DMS153 treated with DMSO at 0.1 percent for 48 hours (cell line): ENCODE results near the gene LRRC8E.

Source experiments
- DNase-seq: peaks from one replicate; lab custom pipeline; 2025; ENCODE audit not compliant: unreplicated experiment; lab: John Stamatoyannopoulos, UW

The LRRC8E gene

DNA sequence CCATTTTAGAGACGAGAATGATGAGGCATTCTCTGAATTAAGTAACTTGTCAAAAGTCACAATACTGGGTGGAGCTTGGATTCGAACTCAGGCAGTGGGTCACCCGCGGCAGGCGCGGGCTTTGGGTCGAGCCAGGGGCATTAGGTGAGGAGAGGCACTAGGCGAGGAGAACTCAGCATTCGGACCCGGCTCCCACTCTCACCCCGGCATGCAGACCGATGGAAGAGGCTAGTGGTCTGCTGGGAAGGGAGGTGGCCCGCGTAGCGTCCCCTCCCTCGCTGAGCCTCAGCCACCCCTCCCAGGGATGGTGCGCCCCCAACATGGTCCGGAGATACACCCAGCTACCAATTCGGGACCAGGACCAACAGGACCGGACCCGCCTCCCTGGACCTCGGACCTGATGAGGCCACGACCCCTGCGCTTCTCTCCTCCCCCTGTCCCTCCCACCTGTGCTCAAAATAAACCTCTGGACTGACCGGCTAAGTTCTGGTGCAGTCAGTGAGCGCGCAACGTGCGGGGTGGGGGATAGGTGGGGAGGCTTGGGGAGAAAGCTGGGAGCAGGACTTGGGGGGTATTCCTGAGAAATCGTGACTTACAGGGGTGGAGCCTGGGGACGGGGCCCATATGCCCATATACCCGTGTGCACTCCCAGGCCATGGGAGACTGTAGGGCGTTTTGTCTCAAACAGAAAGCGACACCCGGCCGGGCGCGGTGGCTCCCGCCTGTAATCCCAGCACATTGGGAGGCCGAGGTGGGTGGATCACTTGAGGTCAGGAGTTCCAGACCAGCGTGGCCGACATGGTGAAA lies 30.5 kb downstream of the LRRC8E start:
- no peak for DNase-seq

DNA sequence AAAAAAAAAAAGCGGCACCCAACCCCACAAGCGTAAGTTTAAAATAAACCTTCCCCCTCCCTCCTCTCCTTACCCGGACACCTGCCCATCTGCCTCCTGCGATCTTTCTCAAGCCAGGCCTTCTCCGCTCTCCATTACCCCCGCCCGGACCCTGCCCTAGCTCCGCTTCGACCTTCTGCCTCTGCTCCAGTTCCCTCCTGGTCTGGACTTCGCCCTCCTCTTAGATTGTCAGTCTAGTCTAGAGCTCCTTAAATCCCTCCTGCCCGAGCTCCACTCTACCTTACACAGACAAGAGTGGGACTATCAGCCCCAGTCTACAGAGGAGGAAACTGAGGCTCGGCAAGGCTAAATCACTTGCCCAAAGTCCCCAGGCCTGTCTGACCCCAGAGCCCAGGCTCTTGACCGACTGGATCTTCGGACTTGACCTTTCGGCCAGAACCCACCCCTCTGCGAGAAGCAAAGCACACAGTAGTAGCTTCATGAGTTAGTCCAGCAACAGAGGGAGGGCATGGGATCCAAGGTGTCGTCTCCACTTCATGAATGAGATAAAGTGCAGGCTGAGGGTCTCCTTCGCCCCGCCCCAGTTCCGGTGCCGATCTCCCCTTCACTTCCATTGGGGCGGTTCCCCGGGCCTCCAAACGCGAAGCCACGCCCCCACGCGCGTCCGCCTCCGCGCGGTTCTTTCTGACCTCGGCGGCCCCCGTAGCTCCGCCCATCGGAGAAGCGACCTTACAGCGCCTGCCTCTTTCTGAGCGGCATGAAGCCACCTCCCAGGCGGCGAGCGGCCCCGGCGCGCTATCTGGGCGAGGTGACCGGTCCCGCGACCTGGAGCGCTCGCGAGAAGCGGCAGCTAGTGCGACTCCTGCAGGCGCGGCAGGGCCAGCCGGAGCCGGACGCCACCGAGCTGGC lies 31.6 kb downstream of the LRRC8E start, which contains the start of gene SNAPC2:
Gene SNAPC2 (plus strand): TSS at position 729 of the 909 bp plus-strand sequence. CDS start 29 bp downstream, at position 758.
- peak; percentile 79 for DNase-seq

DNA sequence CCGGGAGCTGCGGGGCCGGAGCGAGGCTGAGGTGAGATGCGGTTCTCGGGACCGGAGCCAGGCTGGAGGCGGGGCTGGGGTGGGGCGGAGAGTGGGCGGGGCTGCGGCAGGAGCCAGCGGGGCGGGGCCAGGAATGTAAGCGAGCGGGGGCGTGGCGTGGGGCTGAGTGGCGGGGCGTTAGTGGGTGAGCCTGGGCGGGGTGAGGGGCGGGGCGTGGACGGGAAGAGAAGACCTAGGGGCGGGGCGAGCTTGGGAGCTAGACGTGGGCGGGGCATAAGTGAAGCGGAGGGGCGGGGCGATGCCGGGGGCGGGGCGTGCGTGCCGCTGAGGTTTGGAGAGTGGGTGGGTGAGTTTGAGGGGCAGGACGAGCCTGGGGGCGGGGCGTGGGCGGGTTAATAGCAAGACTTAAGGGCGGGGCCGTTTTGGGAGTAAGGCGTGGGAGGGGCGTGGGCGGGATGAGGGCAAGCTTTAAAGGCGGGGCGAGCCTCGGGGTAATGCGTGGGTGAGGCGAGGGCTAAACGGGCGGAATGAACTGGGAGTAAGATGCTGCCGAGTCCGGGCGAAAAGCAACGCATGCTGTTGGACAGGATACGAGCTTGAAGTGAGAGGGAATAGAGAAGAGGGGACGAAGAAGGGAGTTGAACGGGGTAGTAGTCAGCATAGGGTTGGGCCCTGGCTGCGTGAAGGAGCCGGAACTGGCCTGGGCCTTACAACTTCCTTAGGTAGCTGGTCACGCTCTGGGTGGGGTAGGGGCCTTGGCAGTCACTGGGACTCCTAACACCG lies 32.4 kb downstream of the LRRC8E start:
- peak; percentile 94 for DNase-seq

DNA sequence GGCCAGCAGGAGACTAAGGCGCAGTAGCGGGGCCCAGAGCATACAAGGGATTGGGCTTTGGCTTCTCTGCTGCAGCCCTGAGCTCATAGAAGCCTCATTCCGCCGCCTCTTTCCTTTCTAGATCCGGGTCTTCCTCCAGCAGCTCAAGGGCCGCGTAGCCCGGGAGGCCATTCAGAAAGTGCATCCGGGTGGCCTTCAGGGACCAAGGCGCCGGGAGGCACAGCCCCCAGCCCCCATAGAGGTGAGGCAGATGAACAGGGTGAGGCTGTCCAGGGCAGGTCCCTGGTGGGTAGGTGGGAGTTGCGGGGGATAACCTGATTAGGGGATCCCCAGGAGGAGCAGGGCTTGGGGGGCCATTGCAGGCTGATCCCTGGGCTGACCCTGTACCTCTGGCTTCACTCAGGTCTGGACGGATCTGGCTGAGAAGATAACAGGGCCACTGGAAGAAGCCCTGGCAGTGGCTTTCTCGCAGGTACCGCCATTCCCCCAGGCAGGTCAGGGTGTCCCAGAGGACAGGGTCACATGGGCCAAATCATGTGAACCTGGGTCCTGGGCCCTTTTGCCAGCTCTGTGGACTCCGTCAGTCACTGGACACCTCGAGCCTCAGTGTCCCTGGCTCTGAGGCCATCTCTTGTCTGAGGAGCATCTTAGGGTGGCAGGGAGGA lies 33.1 kb downstream of the LRRC8E start:
- DNase-seq = no peak

DNA sequence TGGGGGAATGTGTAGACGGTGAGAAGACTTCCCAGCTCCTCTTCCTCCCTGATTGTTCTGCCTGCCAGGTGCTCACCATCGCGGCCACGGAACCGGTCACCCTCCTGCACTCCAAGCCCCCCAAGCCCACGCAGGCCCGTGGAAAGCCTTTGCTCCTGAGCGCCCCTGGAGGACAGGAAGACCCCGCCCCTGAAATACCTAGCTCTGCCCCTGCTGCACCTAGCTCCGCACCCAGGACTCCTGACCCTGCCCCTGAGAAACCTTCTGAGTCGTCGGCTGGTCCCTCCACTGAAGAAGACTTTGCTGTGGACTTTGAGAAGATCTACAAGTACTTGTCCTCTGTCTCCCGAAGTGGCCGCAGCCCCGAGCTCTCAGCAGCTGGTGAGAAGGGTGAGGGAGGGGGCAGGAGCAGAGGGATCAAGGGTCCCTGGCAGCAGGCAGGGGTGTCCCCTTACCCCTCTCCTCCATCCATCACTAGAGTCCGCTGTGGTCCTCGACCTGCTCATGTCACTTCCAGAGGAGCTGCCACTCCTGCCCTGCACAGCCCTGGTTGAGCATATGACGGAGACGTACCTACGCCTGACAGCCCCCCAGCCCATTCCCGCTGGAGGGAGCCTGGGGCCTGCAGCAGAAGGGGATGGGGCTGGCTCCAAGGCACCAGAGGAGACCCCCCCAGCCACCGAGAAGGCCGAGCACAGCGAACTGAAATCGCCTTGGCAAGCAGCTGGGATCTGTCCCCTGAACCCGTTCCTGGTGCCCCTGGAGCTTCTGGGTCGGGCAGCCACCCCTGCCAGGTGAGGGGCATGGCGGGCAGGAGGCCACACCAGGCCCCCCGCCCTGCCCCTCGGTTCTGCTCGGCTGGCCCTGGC lies 33.9 kb downstream of the LRRC8E start:
- no peak for DNase-seq

DNA sequence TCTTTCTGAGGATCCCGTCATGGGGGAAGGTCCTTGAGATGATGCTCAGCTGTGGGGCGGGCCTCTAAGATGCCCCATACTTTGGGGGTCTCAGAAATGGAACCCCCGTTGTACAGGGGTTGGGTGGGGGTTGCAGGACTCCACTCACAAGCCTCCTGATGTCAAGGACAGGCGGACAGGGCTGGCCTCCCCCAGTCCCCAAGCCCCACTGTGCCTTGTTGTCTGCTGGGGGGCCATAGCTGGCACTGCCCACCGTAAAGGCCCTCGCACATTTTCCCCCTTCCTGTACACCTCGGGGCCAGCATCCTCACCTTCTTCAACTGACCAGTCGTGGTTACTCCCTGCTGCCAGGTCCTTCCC lies 34.5 kb downstream of the LRRC8E start:
- DNase-seq = no peak

DNA sequence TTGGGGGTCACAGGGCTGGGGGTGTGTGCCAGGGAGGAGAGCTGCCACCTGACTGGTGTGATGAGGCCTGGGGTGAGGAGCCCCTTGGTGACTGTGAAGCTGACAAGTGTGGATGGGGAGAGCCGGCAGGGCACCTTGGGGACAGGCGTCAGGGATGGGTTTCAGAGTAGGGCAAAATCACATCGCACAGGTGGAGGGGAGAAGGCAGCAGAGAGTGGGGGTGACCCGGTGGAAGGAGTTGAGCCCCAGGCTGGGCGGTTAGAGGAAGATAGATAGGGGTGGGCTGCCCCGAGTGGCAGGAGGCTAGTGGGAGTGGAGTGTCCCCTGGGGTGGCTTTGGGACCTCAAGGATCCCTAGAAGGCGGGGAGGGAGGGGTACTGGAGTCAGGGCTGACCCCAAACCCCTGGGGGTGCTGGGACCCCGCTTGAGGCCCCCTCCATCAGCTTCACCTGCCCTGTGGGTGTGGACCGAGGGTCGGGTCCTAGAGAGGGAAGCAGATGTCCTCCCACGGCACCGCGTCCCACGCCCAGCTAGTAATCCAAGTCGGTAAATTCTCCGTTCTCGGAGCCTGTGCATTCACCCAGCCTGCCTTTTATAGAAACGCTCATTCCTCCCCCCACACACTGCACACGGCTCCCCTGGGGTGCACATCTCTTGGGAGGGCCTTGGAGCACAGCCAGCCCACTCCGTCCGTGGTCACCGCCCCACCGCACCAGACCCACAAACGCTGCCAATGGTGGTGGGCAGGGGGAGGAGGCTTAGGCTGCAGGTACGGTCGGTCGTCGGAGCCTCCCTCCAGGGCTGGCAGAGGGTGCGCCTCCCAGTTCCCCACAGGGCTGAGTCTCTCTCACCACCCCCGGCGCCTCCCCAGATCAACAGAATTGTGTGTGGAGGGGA lies 35.2 kb downstream of the LRRC8E start:
- DNase-seq = no peak

DNA sequence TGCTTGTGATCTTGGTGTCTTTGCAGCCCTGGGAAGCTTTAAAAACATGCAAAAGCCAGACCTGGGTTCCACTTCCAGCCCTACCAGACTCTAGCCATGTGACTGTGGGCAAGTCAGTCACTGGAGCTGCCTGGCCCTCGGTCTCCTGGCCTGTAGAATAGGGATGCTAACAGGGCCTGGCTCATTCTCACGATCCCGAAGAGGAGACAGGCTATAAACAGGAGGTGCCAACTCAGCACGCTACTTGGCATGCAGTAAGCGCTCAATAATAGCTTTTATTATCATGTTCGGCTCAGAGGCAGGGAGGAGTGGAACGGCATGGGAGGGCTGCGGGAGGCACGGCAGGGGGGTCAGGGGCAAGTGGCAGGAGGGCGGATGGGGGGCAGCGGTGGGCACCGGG lies 35.9 kb downstream of the LRRC8E start:
- no peak for DNase-seq

DNA sequence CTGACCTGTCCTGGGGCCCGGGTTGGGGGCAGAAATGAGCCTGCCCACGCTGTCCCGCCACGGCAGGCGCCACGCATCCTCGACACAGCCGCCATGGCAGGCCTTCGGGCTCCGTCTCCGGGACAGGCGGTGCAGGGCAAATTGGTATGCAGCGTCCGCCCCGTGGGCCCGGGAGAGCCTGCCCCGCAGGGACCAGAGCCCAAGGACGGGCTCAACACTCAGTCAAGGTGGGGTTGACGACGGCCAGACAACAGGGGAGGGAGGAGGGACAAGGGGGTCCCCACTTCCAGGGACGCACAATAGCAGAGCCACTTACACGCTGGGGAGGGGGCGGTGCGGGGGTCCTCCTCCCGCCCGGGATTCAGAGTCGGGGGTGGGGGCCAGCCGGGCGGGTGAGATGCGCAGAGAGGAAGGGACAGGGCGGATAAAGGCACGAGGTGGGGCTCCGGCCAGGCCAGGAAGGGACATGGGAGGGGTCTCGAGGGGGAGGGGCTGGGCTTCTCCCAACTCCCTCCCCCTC lies 36.4 kb downstream of the LRRC8E start:
- DNase-seq = no peak

DNA sequence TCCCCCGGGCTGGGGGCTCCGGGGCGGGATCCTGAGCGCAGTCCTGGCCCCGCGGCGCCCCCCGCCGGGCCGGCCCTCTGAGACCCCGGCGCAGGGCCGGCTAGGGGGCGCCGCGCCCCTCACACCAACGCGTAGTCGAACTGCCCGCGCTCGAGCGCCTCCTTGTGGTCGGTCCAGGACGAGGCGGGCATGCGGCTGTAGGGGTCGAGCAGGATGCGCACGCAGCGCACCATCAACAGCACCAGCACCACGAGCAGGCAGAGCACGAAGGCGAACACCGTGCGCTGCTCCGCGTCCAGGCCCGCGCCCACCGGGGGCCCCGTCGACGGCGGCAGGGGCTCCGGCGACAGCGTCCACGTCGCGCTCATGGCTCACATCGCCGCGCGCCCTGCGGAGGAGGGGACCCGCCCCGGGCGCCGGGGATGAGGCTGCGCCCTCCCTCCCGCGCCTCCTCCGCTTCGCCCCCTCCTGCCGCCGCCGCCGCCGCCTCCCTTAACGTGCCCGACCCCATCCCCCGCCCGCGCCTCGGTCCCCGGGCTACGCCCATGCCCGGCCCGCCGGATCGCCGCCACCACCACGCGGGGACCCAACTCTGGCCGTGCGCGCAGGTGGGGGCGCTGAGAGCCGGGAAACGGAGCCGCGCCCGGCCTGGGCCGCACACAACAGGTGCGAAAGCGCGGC lies 37.0 kb downstream of the LRRC8E start:
- peak; percentile 46 for DNase-seq

DNA sequence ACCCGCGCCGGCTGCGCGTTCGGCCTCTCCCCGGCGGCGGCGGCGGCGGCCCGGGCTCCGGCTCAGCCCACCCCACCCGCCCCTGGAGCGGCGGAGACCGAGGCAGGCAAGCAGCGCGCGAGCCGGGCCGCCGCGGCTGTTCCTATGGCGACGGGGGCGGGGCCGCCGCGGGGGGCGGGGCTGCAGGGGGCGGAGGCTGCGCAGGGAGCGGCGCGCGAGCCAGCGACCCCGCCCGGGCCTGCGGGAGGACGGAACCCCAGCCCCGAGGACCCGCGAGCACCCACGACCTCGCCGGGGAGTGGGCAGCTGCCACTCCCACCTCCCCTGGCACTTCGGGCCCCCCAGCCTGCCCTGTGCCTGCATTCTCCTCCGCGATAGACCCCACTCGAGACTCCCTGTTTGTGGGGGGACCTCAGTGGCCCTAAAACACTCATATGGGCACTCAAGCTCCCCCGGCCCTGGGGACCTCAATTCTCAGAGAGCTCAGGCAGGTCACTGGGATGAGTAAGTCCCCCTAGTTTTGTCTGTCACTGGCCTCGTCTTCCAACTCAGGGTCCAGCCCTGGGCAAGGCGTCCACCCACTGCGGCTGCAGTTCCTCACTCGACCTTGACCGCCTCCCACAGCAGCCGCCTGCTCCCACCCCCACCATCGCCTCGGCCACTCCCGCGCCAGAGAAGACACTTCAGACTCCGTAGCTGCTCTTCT lies 37.9 kb downstream of the LRRC8E start, which contains the start of gene CTXN1:
Gene CTXN1 (minus strand): TSS at position 115 of the 706 bp plus-strand sequence. CDS start 597 bp downstream, outside the sequence.
- no peak for DNase-seq

DNA sequence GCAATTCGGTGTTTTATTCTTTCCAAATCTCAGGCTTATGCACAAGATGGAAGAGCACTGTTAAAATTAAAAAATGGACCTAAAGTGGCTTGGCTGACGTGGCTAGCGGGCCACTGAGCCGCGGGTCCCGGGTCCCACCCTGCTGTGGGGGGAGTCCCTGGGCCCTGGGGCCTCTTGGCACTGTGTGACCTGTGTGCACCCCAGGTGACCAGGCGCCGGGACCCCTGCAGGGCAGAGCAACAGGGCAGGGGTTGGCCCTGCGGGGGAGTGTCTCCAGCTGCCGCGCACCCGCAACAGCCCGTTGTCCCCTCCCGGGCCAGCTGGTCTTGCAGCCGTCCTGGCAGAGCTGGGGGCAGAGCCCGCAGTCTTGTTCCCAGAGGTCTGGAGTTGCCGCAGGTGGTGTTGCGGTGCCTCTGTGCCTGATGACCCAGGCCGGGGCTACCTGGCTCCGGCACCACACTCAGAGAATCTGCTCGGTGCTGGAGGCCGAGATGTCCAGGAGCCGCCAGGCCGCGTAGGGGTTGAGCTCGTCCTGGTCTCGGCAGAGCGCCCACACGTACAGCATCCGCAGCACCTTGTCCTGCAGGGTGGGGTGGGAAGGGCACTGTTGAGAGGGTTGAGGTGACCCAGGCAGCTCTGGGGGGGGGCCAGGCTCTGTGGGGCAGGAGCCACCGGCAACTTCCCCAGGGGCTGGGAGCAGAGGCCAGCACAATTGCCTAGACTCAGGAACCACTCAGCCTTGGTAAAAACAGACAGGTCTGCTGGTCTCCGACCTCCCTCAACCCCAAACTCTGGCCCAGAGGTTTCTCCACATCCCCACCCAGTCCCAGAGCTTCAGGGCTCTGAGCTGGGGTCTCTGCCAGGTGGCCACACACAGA lies 38.7 kb downstream of the LRRC8E start:
- no peak for DNase-seq

DNA sequence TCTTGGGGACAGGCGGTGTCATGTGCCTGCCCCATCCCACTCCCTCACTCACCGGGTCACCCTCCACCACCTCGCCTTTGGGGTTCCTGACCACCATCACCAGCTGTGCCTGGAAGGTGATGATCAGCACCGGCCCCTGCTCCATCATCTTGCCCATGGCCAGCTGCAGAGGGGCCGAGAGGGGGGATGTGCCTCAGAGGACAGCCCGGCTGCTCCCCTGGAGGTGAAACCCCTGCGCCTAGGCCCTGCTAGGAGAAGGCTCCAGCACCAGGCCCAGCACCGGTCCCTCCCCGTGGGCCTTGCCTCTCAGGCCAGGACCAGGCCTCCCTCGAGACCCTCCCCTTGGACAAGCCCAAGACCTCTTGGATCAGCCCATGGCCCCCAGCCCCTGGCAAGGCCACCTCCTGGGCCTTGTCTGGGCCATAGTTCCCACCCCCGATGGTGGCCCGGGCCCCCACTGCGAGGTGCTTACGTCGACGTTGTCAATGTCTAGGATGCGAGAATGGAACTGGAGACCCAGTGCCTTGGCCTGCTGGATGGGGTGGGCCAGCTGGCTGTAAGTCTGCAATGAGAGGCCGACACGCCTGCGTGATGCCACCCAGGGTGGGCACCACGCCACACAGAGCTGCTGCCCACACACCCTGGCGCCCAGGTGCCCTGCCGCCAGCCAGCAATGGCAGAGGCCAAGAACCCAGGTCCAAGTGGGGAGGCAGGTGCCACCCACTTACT lies 39.5 kb downstream of the LRRC8E start:
- no peak for DNase-seq

DNA sequence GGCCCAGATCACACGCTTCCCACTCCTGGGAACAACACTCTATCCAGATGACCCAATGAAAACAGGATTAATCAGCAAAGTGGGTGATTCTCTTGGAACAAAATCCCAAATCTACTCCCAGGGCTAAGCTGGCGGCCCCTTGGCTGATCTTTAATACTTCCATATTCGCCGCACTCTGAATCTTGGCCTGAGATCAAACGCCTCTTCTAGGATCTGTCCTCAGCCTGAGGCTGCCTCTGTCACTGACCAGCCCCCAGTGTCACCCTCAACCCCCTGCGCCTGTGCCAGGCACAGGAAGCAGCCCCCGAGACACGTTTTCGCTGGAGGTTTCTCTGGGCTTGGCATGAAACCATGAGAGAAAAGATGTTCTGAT lies 40.0 kb downstream of the LRRC8E start:
- DNase-seq = no peak
